DMS153 treated with DMSO at 0.1 percent for 48 hours (cell line): Measurements from ENCODE around the gene PRAC1.
A peak's percentile ranks its signal among the peaks of the same experiment; 100 is the strongest.

ENCODE experiments used
- DNase-seq: peaks from one replicate; lab custom pipeline; 2025; ENCODE audit not compliant: unreplicated experiment; lab: John Stamatoyannopoulos, UW

Gene PRAC1

DNA sequence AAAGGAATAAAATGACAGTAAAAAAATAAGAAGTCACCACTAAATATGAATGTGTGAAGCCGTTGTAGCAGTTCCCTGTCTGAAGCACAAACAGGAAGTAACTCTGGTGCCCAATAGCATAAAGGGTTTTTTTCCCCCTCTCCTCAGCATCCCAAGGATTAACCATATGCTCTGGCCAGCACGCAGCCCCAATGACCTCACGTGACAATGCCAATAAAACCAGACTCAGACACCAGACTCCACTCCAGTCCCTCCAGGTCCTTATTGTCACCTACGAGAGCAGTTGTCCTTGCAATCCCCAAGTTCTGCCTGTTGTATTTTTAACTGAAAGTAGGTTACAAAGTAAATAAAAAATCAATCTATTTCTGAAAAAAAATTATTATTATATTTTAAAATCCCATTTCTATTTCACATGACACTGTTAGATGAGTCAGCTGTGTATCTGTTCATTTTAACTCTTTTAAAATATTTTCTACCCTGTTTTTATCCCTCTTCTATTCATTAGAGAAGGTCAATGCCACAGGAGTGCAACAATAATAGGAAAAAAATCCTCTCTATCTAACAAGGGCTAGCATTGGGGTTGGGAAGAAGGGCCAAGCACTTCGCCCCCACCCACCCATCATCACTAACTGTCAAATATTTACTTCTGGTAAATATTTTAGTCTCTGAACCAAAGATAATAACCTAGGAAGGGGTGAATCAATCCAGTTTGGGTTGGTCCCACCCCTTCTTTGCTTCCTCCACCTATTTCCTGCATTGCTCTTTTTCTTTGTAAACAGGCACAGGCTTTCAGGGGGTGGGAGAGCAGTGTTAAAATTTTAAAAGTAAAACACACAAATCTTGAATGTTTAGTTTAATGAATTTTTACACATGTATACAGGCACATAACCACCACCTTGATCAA lies 6.6 kb downstream of the PRAC1 start:
- peak; percentile 40 for DNase-seq

DNA sequence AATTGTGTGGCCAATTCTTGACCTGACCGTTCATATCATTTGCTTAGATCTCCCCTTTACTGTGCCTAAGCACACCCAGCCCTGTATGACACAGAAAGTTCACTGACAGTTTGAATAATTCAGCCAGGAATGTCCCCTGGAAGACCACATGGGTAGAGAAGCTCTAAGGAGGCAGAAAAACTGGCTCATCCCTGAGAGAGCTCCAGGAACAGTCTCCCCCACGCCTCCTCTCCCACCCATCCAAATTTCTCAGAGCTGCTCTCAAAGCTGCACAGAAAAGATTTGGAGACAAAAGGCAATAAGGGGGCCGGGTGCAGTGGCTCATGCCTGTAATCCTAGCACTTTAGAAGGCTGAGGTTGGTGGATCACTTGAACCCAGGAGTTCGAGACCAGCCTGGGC lies 11.2 kb downstream of the PRAC1 start:
- no peak for DNase-seq

DNA sequence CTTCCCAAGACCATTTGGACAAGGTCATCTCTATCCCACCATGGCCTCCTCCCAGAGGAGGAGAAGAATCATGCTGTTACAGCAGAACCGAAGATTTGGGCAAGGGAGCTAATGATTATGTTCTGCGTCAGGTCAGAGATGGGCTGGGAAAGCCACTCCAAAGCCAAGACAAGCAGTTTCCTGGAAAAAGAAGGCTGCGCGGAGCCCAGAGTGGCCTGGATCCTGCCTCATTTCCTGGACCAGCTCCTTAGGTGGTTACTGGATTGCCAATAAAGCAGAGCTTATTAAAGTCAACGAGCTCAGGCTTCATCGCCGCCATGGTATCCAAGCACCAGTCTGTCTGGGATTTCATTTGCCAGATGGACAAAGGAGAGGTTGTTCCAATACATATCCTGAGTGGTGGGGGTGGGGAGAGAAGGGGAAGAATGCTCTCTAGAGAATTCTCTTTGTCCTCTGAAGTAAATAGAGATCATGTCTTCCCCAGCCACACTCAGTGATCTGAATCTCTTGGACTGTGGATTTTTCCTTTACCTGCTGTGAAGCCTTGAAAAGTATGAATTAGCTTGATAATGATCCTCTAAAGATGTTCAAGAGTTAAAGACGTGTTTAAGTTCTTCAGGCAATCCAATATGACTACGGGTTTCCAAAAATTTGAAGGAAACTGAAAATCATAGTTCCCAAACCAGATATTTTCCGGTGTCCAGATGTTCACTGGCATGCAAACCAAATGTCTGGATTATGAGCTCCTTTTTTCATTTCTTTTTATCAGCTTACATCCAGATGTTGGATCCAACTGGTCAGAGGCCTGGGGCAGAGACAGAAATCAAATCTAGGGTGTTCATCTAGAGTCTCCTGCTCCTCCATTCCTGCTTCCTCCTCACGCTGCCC lies 17.7 kb downstream of the PRAC1 start:
- DNase-seq: no peak

DNA sequence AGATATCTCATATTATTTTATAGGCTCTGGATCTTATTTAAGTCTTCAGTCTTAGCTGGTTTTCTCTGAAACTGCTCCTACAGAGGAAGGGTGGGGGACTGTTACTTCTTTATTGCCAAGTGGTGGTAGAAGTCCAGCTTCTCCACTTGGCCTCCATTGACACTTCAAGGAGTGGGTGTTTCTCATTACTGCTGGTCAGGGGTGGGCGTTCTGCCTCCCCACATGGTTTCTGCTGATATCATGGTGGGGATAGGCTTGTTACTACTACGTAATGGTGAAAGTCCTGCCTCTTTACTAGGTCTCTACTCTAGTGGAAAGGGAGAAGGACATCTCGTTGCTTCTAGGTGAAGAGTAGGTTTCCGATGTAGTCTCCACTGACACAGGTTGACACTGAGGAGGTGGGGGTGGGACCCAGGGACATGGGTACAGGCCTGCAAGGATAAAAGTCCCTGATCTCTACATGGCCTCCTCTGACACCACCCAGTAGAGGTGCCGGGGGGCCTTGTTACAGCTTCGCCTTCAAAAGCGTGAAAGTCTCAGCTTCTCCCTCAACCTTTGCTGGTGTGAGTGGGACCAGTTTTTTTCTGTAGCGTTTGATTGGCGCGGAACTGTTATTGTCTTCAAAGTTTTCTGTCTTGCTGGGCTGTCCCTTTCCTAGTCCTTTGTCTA lies 20.3 kb downstream of the PRAC1 start:
- no peak for DNase-seq

DNA sequence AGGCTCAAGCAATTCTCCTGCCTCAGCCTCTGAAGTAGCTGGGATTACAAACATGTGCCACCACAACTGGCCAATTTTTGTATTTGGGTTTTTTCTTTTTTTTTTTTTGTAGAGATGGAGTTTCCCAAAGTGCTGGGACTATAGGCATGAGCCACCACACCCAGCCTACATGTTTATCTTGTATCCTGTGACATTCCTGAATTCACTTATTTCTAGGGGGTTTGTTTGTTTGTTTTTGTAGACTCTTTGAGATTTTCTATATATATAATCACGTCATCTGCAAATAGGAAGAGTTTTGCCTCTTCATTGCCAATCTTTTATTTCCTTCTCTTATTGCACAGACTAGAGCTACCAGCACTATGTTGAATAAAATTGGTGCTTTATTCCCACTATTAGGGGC lies 29.1 kb downstream of the PRAC1 start:
- no peak for DNase-seq

DNA sequence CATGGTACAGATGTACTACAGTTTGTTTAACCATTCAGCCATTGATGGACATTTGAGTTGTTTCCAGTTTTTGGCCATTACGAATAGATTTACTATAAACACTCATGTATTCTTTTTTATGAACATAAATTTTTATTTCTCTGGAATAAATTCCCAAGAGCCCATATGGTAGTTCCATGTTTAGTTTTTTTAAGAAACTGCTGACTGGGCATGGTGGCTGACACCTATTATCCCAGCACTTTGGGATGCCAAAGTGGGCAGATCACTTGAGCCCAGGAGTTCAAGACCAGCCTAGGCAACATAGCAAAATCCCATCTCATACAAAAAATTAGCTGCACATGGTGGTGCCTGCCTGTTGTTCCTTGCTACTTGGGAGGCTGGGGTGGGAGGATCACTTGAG lies 30.3 kb downstream of the PRAC1 start:
- no peak for DNase-seq

DNA sequence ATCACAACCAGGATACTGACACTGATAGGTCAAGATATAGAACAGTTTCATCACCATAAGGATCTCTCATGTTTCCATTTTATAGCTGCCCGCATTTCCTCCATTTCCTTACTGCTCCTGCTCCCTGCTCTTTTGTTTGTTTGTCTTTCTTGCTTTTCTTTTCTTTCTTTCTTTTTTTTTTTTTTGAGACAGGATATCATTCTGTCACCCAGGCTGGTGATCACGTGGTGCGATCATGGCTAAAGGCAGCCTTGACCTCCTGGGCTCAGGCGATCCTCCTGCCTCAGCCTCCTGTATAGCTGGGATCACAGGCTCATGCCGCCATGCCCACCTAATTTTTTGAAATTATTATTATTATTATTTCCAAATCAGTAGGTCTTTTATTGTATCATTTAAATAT lies 31.7 kb downstream of the PRAC1 start:
- no peak for DNase-seq

DNA sequence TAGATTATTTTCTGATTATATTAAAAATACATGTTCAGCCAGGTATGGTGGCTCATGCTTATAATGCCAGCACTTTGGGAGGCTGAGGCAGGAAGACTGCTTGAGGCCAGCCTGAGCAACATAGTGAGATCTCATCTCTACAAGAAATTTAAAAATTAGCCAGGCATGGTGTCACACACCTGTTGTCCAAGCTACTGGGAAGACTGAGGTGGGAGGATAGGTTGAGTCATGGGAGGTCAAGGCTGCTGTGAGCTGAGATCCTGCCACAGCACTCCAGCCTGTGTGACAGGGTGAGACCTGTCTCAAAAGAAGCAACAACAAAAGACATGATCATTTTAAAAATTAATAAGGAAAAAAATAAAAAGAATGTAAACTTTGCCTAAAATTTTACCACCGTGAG lies 40.7 kb downstream of the PRAC1 start:
- no peak for DNase-seq

DNA sequence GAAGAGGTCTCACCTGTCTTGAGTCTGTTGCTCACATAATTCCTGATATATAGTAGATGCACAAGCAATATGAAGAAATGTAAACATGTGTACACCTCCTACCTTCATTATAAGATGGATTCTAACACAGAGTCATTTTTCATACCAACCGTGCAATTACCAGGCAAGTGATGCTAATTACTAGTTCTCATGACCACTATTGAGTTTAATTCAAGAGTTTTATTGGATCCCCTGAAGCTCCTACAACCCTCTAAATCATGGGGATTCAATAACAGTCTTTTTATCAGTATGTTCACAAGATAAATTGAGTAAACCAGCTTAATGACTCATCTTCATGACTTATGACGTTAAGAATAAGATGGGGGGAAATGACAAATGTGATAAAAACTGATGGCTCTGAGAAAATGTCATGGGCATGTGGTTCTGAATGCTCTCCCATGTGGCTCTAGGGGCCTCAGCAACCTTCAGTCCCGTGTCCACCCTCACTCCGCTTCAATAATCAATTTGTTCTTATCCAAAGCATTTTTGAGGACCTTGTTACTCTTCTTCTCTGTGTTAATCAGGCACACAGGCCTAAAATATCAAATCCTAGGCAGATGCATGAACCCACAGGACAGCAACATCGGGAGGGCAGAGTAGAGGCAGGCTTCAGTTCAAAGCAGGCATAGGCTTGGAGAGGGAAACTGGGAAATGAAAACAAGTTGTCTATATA lies 42.8 kb downstream of the PRAC1 start:
- DNase-seq: no peak

DNA sequence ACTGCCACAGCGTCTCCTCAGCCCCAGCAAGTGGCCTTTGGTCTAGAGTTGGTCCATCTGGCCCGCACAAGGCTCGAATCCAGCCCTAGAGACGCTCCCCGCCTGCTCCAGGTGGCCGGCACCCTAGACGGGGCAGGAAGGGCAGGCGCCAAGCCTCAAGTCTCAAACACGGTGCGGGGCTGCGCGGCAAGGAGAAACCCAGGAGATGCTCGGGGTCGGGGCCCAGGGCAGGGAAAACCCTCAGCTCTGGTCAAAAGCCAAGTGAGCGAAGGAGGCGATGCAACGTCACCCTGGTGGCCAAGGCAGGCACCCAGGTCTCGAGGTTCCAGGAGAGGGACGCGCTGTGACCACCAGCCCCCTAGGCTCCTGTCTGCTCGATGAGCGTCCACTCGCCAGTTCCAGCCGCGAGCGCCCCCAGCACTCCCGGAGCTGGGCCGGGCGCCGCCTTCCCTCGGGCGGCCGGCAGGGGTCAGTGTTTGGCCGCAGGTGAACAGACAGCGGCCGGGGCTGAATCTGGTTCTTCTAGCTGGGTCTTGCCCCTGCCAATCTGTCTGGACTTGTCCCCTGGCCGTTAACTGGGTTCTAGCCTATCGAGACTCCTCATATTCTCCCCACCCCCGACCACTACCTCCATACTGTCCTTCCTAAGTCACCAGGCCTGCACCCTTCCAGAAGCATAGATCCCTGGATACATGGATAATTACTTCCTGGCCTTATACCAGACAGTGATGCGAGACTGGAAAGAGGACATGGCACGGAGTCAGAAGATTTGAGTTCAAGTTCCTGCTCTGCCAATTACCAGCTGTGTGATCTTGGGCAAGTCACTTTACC lies 44.0 kb downstream of the PRAC1 start:
- peak; percentile 58 for DNase-seq

DNA sequence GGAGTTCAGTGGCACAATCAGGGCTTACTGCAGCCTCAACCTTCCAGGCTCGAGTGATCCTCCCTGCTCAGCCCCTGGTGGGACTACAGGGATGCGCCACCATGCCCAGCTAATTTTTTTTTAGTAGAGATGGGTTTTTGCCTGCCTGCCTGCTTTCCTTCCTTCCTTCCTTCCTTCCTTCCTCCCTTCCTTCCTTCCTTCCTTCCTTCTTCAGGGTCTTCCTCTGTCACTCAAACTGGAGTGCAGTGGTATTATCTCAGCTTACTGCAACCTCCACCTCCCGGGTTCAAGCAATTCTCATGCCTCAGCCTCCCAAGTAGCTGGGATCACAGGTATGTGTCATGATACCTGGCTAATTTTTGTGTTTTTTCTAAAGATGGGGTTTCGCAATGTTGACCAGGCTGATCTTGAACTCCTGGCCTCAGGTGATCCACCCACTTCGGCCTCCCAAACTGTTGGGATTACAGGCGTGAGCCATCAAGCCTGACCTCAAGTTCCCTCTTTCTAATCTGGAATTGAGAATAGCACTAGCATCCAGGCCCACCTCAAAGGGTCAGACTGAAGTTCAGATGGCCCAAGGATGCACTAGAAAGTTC lies 45.3 kb downstream of the PRAC1 start:
- DNase-seq: no peak

DNA sequence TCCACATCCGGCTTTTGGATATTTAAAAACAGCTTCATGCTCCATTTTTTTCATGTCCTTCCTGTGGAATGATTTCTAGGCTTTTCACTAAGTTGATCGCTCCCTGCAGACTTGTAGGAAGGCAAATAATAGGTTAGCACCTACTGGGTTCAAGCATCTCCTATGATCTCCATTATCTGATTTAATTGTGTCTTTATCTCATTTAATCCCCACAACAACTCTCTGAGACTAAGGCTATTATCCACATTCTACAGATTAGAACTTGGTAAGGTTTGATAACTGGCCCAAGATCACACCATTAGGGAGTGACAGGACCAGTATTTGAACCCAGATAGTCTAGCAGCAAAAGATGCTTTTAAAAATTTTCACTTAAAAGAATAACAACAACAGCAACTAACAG lies 50.0 kb downstream of the PRAC1 start:
- no peak for DNase-seq
